HepG2 (cell line): ENCODE results near the gene MED22.

Source experiments
- CREBL2 ChIP-seq: sonication (generic); formaldehyde crosslinking; IDR thresholded peaks from 2 replicates; pipeline ENCODE4 v1.8.1; 2023; ENCODE audit warnings: missing genetic modification reagents, mild to moderate bottlenecking, borderline replicate concordance
- HOXA3 ChIP-seq: sonication (generic); formaldehyde crosslinking; IDR thresholded peaks from 2 replicates; pipeline ENCODE4 v1.5.0; 2020; ENCODE audit warnings: missing genetic modification reagents
- KLF15 ChIP-seq: sonication (generic); formaldehyde crosslinking; IDR thresholded peaks from 2 replicates; pipeline ENCODE4 v1.8.1; 2023; ENCODE audit warnings: borderline replicate concordance, mild to moderate bottlenecking, inconsistent platforms, missing genetic modification reagents, mixed read lengths
- SIN3A ChIP-seq: IDR thresholded peaks from 2 replicates; pipeline ENCODE4 v1.6.1; 2011; ENCODE audit warnings: low read depth, mild to moderate bottlenecking, control low read depth, low read length, borderline replicate concordance
- SRSF9 ChIP-seq: fragments of 200-400 bp; formaldehyde crosslinking; IDR thresholded peaks from 2 replicates; pipeline ENCODE4 v1.6.1; 2018; ENCODE audit warnings: borderline replicate concordance, mild to moderate bottlenecking, low read depth, low read length; ENCODE audit not compliant: insufficient read depth, poor library complexity, severe bottlenecking
- ZNF605 ChIP-seq: sonication (generic); formaldehyde crosslinking; IDR thresholded peaks from 2 replicates; pipeline ENCODE4 v1.8.0; 2022; ENCODE audit warnings: mild to moderate bottlenecking, missing genetic modification reagents
- TF ChIP-seq, protein P1 (sequence below): sonication (generic); formaldehyde crosslinking; IDR thresholded peaks from 2 replicates; pipeline ENCODE4 v1.4.0; 2020; ENCODE audit warnings: missing genetic modification reagents
- TF ChIP-seq, protein P2 (sequence below): IDR thresholded peaks from 2 replicates; pipeline ENCODE4 v1.6.1; 2016; ENCODE audit warnings: missing compliant biosample characterization, missing genetic modification reagents, borderline replicate concordance

DNA sequence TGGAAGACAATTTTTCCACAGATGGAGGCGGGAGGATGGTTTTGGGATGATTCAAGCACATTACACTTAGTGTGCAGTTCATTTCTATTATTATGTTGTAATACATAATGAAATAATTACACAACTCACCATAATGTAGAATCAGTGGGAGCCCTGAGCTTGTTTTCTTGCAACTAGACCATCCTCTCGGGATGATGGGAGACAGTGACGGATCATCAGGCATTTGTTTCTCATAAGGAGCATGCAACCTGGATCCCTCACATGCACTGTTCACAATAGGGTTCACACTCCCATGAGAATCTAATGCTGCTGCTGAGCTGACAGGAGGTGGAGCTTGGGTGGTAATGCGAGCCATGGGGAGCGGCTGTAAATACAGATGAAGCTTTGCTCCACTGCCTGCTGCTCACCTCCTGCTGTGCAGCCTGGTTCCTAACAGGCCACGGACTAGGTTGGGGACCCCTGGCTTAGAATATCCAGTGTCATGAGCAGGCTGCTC, 29.8 kb upstream of the MED22 start:
- TF ChIP-seq, protein P1, sequence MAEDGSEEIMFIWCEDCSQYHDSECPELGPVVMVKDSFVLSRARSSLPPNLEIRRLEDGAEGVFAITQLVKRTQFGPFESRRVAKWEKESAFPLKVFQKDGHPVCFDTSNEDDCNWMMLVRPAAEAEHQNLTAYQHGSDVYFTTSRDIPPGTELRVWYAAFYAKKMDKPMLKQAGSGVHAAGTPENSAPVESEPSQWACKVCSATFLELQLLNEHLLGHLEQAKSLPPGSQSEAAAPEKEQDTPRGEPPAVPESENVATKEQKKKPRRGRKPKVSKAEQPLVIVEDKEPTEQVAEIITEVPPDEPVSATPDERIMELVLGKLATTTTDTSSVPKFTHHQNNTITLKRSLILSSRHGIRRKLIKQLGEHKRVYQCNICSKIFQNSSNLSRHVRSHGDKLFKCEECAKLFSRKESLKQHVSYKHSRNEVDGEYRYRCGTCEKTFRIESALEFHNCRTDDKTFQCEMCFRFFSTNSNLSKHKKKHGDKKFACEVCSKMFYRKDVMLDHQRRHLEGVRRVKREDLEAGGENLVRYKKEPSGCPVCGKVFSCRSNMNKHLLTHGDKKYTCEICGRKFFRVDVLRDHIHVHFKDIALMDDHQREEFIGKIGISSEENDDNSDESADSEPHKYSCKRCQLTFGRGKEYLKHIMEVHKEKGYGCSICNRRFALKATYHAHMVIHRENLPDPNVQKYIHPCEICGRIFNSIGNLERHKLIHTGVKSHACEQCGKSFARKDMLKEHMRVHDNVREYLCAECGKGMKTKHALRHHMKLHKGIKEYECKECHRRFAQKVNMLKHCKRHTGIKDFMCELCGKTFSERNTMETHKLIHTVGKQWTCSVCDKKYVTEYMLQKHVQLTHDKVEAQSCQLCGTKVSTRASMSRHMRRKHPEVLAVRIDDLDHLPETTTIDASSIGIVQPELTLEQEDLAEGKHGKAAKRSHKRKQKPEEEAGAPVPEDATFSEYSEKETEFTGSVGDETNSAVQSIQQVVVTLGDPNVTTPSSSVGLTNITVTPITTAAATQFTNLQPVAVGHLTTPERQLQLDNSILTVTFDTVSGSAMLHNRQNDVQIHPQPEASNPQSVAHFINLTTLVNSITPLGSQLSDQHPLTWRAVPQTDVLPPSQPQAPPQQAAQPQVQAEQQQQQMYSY (CRISPR knock-in tag), result no peak
- TF ChIP-seq KLF15 (no peak), CREBL2 (CRISPR knock-in tag) (no peak), SIN3A (no peak), HOXA3 (CRISPR knock-in tag) (no peak), SRSF9 (no peak), ZNF605 (no peak)
- TF ChIP-seq, protein P2, sequence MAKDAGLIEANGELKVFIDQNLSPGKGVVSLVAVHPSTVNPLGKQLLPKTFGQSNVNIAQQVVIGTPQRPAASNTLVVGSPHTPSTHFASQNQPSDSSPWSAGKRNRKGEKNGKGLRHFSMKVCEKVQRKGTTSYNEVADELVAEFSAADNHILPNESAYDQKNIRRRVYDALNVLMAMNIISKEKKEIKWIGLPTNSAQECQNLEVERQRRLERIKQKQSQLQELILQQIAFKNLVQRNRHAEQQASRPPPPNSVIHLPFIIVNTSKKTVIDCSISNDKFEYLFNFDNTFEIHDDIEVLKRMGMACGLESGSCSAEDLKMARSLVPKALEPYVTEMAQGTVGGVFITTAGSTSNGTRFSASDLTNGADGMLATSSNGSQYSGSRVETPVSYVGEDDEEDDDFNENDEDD, result no peak
